Epidermal melanocyte (primary cell): ENCODE results near the gene CCSER1.
"Not testable (repeated sequence)": the region's sequence is repeated elsewhere in the genome, so short reads cannot be mapped to it uniquely, and the experiment has no call there.

Experiments
- DNase-seq: peaks from one replicate; pipeline ENCODE4 v3.0.0; 2011; ENCODE audit warnings: low spot score; ENCODE audit not compliant: insufficient read length

Gene CCSER1

DNA sequence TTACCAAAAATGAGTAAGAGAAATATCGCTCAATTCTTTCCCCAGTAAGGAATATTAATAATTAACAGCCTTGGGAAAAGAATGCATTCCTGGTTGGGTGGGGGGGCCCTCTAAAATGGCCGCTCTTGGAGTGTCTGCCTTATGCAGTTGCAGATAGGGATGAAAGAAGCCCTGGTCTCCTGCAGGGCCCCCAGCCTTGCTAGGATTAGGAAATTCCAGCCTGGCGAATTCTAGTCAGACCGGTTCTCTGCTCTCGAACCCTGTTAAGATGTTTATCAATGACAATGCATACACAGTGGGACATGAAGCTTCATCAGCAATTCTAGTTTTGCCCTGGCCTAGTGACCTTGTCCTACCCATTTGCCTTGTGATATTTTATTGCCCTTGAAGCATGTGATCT lies 1128.8 kb downstream of the CCSER1 start:
- DNase-seq, result no peak

DNA sequence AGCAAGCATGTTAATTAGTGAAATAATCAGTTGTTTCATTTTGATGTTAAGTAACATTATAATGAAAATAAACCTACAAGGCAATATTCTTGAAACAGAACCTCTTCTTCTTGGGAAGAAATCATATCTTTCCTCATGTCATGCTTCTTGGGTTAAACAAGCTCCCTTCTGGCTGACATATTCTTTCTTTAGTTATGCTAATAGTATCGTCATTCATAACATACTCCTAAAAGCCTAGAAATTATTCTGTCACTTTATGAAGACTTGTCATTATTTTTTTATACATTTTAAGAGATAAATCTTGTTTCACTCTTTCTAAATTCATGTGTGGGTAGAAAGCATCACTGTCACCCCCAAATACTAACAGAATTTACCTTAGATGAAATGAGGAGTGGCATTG lies 1129.6 kb downstream of the CCSER1 start:
- DNase-seq, result no peak

DNA sequence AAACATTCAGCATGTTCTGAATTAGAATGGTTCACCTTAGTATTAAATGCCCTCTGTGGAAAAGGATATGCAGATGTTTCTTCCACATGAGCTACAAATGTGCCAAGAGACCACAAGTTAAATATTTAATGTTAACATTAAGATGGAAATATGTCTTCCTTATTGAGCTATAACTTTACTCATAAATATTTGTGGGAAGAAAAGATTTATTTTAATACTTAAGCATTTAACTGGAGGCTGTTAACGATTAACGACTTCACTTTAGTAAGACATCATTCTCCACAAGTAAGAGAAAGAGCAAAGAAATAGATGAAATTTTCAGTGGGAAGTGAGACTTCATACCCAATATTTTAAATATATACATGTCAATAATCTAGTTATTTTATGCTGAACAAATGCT lies 1130.5 kb downstream of the CCSER1 start:
- no peak for DNase-seq

DNA sequence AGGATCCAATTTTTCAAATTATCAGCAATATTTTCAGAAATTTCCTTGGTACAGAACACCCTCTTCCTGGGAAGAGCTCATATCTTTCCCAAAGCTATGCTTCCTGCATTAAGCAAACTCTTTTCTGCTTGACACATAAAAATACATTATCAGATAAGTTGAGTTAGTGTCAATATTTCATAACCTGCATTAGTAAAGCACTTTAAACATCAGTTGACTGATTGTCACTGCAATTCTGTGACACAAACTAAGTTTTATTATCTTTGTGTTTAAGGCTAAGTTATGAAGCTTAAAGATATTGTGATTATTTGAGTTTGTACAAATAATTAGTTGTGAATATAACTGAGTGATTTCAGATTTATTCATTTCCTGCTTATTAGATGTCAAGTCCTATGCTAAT lies 1131.1 kb downstream of the CCSER1 start:
- no peak for DNase-seq

DNA sequence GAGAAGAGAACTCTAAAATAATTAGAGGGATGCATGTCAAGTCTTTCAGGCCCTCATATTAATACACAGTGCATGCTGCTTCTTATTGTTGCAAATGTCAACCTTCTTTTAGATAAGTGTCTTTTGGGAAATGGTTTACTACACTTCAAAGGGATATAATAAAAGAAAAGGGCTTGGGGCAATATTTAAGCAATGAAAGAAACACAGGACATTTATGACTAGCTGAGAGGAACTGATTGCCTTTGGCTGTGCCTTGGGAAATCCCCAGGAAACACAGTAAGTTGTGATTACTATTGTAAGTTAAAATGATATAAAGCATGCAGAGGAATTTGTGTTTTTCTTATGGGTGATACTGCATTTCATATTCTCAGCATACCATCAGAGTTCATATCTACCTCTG lies 1140.3 kb downstream of the CCSER1 start:
- no peak for DNase-seq

DNA sequence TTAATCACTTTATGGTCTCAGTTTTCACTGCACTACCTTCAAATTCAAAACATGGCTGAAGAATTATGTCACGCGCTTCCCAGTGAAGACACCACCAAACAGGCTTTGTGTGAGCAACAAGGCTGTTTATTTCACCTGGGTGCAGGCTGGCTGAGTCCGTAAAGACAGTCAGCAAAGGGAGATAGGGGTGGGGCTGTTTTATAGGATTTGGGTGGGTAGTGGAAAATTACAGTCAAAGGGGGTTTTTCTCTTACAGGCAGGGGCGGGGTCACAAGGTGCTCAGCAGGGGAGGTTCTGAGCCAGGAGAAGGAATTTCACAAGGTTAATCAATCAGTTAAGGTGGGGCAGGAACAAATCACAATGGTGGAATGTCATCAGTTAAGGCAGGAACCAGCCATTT lies 1141.3 kb downstream of the CCSER1 start:
- not testable (repeated sequence) for DNase-seq

DNA sequence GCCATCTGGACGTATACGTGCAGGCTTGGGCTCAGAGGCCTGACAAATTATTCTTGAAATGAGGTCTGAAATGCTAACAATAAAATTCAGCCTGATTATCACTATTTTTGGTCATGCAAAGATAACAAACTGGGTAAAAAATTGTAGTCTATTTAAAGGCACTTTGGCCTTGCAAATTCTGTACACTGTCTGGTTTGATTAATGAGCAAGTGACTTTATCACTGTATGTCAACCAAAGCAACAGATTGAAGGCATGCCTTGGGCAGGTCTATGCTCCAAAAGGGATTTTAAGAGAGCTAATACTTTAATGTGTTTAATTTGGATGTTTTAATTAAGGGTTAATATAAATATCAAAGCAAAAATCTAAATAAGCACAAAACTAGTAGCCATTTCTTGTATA lies 1141.7 kb downstream of the CCSER1 start:
- no peak for DNase-seq

DNA sequence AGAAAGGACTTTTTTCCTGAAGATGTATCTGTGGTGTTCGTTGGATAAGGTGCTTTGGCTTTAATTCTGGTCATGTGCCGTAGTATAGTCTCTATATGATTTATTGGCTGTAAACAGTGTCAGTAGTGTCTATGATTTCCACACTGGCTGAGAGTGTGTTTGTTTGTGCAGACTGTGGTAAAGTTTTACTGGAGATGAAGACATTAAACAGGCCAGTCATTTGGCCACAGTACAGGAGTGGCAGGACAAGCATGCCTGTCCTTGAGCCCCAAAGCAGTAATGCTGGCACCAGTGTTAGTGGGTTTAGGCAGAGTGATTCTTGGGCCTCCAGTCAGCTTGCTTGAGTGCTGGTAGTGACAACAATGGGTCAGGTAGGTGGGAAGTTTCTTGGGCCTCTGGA lies 1152.7 kb downstream of the CCSER1 start:
- DNase-seq, result no peak

DNA sequence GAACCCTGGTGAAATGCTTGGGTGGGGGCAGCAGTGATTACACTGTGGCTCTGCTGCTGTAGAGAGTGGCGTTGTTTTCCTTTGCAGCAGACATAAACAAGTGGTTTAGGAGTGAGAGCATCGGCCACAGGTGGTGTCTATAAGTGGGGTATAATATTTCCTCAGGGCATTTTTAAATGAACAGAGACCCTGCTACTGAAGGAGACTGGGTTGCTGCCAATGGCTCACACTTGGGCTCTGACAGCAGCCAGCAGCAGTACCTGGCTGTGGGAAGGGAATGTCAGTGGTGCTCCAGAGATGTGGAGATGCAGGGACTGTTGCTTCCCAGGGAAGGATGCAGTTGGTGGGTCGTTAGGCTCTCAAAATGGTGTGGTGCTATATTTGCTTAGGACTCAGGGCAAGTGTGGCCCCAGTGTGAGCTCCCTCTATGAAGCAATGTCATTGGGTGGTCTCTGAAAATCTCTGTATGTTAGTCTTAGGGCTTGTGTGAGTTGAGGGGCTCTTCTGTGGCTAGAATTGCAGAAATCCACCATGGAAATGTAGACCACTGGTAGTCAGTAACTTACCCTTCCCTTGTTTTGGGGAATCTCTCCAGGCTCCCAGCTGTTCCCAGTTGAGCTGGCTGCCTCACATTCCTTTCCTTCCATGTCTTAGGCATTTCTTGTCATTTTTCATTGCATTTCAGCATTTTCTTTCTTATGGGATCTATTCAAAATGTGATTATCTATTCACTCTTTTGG lies 1153.5 kb downstream of the CCSER1 start:
- no peak for DNase-seq

DNA sequence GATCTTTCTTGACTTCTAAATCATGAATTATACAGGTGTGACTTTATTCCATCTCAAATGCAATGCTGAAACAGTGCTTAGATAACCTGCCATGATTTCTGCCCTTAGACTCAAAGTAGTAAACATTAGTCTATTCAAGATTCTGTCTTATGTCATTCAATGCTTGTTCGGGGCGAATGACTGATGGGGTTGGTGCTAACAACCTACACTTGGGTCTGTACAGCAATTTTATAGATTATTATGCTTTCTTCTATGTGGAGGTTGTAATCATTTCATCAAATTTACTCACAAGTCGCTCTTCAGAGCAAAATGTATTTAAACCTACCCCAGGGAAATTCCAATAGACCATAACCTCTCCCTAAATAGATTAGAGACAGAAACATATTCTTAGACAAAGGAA lies 1155.0 kb downstream of the CCSER1 start:
- no peak for DNase-seq

DNA sequence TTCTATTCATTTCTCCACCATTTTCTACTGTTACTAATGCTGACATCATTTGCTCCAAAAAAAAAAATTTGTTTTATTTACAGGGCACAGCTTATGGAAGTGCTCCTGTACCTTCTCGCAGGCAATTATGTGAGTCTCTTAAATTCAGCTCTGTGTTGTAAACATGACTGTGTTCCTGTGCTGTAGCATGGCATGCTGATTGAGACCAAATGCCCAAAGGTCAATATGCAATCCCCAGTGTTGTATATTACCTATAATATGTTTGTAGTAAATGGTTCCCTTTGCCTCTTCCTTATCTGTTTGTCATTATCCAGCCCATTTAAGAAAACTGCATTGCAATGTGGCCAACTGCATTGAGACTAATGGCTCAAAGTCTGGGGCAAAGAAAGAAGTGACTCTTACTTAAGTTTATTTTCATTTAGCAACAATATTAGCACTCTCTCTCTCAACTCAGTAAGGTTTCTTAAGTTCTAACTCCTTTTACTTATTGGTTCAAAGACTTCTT lies 1156.6 kb downstream of the CCSER1 start:
- DNase-seq, result no peak

DNA sequence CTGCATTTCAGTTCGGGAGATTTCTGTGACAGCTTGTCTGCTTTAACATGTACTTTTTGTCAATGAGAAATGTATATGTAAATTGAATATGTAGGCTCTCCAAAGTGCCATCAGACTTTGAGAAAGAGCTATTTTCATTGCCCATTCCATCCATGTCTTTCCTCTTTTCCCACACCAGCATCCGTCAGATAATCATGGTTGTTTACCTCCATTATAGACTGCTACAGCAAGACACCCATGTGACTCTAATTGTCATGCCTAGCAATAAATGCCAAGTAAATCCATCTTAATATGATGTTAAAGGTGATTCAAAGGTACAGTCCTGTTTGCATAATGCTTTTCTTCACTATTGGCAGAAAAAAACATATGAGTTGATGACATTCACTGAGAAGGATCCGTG lies 1157.3 kb downstream of the CCSER1 start:
- no peak for DNase-seq

DNA sequence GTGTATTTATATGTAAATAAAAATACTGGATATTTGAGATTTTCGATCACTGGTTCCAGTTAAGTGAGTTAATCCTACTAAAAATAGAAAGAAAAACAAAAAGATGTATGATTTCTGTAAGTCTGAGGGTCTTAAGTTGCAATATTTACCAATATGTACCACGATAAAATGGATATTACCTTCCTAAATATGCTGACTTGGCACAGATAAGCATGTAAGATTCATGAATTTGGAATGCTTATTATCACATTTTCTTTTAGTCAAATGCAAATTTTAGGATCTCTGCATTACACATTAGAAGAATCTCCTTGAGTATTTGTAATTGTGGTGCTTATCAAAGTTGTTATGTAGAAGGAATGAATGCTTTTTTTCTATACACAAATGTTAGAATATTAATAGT lies 1158.3 kb downstream of the CCSER1 start:
- DNase-seq, result no peak

DNA sequence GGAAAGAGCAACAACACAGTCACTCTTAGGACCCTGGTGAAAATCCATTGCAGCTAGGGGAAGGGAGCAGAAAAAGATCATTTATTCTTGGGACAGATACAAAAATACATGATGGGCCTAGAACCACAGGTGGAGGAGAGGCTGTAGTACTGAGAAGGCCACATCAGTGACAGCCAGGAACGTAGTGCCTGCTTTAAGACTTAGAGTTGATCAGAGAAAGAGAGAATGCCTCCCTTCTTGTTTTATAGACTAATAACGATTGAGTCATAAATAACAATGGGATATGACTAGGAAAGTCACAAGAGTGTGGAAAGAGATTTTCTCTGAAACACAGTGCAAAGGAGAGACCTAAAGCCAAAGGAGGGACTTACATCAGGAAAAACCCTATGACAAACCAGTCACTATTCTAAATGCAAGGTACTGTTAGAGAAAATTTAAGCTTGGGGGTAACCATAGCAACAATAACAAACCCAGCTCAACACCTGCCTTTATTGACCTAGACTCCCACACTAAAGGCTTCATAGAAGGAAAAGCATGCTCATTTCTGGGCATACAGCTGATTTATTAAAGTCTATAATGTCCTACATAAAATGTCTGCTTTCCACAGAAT lies 1161.6 kb downstream of the CCSER1 start:
- DNase-seq, result no peak

DNA sequence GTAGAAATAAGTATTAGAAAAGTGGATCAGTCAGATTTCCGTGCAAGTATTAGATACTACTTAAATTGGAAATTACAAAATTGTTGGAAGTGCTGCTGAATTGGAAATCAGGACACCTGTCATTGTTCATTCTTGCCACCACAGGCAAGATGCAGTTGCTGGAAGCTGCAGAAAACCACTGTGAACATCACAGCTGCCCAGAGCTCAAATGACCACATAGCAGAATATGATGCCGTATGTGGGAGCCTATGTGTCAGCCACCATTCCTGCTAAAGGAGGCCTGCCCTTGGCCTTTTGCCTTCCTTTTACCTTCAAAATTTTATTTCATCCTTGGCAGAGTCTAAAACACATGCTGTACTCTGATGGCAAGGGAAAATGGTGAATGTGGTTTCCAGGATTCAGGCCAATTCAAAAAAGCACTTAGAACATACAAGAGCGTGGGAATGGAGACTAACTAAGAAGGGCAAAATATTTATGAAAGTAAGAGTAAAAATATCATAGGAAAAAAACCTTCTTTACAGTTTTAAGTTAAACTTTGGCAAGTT lies 1171.0 kb downstream of the CCSER1 start:
- DNase-seq, result no peak

DNA sequence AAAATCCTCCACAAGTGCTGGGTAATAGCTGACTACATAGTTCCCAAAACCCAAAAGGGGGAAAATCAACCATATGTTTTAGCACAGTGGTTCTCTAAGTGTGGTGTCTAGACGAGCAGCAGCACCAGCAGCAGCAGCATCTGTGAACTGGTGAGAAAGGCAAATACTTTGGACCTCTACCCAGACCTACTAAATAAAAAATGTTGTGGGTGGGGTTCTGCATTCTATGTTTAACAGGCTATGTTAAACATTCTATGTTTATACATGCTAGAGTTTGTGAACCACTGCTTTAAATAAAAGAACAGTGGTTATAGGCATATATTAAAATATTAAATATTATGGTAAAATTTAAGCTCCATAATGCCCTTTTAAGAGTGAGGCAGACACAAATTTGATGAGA lies 1171.6 kb downstream of the CCSER1 start:
- no peak for DNase-seq

DNA sequence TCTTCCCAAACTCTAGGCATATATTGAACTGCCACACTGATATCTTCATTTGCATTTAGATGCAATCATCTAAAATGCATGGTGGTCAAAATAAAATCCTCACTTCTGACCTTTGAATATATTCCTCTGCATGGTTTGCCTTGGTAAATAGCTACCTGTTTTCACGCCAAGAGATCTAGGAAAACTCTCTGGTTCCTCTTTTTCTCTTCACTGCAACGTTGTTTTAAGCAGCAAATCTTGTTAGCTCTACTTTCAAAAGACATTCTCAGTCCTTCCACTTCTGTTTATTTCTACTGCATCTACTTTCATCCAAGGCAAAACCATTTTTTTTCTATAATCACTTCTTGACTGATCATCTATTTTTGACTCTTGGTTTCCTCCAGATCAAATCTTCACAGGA lies 1174.9 kb downstream of the CCSER1 start:
- DNase-seq, result no peak

DNA sequence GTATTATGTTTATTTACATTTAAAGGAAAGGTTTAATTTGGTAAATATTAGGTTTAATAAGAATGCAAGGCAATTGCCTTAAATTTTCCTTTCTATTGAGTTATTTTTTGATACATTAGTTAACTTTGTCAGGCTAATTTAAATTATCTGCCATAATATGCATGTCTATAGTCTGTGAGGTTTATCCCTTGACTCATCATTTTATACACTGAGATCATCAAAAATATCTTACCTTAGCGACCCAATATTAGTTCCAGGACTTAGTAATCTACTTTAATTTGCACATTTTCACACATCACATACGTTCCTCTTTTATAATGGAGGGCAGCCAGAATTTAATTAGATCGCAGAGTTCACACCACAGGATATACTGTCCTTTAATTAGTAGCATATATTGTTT lies 1177.1 kb downstream of the CCSER1 start:
- DNase-seq, result no peak

DNA sequence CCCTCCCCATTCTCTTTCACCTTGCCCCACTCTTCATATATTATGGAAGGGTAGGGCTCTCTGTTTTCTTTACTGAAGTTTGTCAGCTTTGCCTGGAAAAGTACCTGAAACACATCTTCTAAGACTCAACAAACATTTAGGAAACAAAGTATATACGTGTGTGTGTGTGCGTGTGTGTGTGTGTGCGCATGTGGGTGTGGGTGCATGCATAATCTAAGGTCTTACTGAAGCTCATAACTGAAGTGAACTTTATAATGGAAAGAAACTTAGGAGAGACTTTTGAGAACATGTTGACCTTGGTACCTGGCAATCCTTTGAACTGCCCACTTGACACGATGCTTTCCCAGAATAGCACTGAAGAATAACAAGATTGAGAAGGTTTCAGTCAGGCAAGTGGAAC lies 1190.2 kb downstream of the CCSER1 start:
- no peak for DNase-seq

DNA sequence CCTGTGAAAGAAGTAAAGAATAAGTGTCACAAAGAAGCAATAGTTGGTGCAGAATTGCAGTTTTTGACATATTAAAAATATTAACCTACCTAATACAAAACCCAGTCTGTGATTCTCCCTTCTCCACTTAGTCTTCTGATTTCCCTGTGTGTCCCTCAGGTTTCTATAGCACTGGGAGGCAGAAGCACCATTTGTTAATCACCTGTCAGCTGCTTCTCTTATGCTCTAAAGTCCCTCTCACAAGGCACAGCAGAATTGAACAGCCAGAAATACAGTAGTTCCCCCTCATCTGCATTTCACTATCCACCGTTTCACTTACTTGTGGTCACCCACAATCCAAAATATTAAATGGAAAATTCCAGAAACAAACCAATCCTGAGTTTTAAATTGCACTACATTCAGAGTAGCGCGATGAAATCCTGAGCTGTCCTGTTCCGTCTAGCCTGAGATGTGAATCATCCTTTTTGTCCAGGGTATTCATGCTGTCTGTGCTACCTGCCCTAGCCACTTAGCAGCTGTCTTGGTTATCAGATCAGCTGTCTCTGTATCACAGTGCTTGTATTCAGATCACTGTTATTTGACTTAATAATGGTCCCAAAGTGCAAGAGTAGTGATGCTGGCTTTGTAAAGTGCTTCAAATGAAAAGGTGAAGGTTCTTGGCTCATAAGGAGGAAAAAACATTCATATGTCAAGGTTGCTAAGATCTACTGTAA lies 1192.5 kb downstream of the CCSER1 start:
- DNase-seq, result no peak

DNA sequence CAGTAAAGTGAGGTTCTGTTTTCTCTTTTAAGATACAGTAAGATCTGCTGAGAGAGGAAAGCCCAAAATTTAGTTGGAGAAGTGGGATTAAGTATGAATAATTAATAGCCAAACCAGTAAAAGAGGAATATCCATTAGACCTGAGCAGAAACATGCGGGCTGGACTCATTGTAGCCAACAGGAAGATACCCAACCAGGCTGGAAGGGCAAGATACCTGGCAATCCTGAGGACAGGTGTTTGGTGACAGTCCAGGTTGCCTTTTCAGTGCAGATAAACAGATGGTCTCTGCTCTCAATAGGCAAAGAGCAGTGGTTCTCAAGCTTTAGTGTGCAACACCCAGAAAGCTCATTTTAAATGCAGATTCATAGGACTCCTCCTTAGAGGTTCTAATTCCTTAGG lies 1195.8 kb downstream of the CCSER1 start:
- no peak for DNase-seq

DNA sequence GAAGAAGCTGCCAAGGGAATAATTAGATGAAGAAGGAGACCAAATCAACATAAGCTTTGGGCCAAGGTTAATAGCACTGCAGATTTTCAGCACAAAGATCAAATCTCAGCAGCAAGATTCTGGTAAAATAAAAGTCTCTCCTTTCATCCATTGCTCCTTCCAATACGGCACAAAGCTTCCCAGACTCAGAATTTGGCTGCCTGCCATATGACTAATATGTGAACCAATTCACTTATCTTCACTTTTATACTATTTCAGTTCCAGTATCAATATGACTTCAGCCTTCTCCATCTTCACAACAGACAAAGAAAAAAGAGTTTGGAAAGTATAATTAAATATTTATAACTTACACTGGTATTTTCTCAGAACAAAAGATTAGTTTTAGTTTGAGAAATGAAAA lies 1198.3 kb downstream of the CCSER1 start:
- no peak for DNase-seq
